Stomach (tissue), 4 donors: ENCODE measurements around the gene PRKAR2B.

Experiments
- EP300 ChIP-seq: sonication (generic); formaldehyde crosslinking; IDR thresholded peaks from one replicate; pipeline ENCODE4 v1.6.1; 2017; ENCODE audit warnings: antibody characterized with exemption
- POLR2A ChIP-seq, 4 donors: fragments of 450-650 bp; IDR thresholded peaks; one replicate each; pipeline ENCODE4 v1.6.1; 2016; ENCODE audit warnings: antibody characterized with exemption in 4 of 4, control low read depth in 2 of 4, mild to moderate bottlenecking in 1 of 4, moderate library complexity in 1 of 4
- TF ChIP-seq, protein P1 (sequence below), 7 experiments: fragments of 450-650 bp in 4 of 7; fragments of 200-600 bp in 3 of 7; sonication (generic) in 3 of 7; IDR thresholded peaks; one replicate each; pipeline ENCODE4 v1.5.1; 2016 to 2019; ENCODE audit warnings: antibody characterized with exemption in 7 of 7, control low read depth in 2 of 7, mild to moderate bottlenecking in 1 of 7

DNA sequence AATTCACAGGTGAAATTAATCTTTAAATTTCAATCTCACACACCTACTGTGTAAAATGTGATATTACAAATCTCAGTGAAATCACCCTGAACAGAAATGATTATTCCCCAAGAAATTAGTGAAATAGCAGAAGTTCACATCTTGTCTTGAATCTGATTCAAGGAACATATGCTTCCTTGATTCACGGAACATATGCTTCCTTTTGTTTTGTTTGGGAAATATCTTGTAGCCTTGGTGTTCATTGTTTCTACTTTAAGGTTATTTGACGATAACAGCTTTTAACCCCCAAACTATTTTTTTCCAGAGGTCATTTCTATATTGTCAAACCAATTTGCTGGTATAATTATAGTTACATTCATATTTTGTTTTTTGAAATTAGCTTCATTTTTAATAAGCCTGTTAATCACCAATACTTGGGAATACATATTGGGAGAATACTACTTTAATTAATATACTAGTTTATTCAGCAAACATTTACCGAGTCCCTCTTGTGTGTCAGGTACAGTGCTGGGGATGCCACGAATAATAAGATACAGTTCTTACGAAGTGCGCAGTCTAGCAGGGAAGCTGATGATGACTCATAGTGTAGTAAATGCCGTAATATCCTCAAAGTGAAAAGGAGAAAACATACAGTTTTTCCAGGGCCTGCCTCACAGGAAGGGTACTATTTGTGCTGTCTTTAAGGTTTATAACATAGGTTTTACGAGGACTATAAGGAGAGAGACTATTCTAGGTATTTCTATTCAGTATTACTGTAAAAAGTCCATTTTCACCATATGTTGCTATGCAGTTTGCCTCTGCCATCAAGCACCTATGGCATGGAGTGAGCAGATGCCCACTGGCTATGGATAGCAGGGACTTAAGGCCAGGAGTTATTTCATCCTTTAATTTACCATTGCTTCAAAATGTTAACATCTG lies 32.5 kb downstream of the PRKAR2B start:
- TF ChIP-seq, protein P1, sequence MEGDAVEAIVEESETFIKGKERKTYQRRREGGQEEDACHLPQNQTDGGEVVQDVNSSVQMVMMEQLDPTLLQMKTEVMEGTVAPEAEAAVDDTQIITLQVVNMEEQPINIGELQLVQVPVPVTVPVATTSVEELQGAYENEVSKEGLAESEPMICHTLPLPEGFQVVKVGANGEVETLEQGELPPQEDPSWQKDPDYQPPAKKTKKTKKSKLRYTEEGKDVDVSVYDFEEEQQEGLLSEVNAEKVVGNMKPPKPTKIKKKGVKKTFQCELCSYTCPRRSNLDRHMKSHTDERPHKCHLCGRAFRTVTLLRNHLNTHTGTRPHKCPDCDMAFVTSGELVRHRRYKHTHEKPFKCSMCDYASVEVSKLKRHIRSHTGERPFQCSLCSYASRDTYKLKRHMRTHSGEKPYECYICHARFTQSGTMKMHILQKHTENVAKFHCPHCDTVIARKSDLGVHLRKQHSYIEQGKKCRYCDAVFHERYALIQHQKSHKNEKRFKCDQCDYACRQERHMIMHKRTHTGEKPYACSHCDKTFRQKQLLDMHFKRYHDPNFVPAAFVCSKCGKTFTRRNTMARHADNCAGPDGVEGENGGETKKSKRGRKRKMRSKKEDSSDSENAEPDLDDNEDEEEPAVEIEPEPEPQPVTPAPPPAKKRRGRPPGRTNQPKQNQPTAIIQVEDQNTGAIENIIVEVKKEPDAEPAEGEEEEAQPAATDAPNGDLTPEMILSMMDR (IDR thresholded peaks at IDR 0.05): no peak
- TF ChIP-seq POLR2A (IDR thresholded peaks at IDR 0.05) (no peak), EP300 (no peak)
